Measurements from ENCODE around the gene TICAM1.

The TICAM1 gene

GRCh38 chr19:4775627-4776152 lies 55.8 kb downstream of the TICAM1 start:
- in situ Hi-C loops (cut with MboI; ENCODE audit: low sequenced_read_pairs), result no loop called here

- in situ Hi-C loops (cut with MboI; ENCODE audit: low sequenced_read_pairs), result no loop called here
These were observed 57.4 kb downstream of the TICAM1 start for GRCh38 chr19:4774136-4774535.

DNA sequence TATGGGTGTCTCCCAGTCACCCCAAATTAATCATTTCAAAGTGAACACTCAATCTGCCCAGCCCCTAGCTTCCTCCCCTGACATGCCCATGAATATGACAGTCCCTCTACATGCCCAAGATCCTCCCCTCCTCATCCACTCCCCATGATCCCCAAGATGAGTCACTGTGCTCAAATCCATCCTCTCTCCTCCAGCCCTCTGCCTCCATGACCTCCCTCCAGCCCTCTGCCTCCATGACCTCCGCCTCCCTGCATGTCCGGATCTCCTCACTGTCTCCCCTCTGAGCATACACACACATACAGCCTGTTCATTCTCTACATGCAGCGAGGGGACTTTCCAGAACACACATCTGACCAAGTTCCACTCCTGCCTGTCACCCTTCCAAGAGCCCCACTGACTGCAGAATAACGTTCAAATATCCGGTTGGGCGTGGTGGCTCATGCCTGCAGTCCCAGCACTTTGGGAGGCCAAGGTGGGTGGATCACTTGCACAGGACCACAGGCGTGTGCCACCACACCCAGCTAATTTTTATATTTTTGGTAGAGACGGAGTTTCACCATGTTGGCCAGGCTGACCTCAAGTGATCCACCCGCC lies 58.4 kb downstream of the TICAM1 start:
- in situ Hi-C loops (cut with MboI; ENCODE audit: low sequenced_read_pairs), result no loop called here

DNA sequence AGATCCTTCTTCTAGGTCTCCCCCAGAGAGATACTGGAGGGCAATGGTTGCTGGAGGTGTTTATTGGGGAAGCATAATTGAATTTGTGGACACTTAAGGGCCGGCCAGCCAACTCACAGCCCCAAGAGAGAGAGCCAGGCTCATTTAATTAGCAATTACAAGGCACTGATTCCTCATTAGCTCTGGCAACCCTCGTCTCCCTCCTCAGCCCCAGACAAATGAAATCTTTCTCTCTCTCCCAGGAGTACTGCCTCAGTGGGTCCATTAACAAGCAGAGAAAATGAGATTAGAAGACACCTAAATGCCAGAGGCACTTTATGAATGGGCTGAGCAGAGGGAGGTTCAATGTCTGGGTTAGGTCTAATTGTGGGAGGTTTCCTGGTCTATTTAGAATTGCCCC lies 58.9 kb downstream of the TICAM1 start:
- in situ Hi-C loops (cut with MboI; ENCODE audit: low sequenced_read_pairs), result no loop called here

DNA sequence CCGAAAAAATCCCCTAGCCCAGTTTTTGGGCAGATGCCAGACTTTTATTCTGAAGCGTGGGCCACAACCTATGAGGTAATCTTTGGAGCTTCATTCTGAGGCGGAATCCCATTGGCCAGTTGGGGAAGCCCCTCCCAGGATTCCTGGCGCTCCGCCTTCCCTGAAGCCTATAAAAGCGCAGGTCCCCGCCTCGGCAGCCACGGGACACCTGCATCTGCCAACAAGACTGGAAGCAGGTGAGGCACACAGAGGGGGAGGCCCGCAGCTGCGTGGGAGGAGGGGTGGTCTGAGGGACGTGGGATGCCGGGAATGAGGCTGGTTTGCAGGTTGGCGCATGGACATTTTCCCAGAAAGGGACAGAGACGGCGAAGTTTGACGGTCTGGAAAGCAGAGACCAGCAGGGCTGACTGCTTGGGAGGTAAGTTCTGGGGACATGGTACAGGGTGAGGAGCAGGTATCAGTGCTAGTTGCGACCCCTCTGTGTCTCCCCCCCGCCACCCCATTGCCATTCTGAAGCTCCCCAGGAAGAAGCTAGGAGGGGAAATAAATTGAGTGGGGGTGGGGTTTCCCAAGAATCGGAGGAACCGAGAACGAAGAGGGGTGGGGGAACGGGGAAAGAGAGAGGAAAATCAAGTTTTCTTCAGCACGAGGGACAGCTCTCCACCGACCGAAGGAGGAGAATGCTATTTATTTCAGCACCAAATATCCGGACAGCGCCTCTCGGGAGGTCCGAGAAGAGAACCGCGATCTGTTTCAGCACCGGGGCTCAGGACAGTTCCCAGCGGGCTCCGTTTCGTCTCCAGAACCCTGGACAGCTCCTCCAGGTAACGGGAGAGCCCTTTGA lies 62.4 kb downstream of the TICAM1 start:
- in situ Hi-C loops (cut with MboI; ENCODE audit: low sequenced_read_pairs), result no loop called here
